HG02642 (cell line): ENCODE results near the gene FAM78A.
"Not testable (repeated sequence)": the region's sequence is repeated elsewhere in the genome, so short reads cannot be mapped to it uniquely, and the experiment has no call there.

Experiments
- ATAC-seq: cut with Tn5 transposase; IDR thresholded peaks from one replicate; pipeline ENCODE4 v1.9.1; 2021; ENCODE audit warnings: mild to moderate bottlenecking; ENCODE audit not compliant: unreplicated experiment, poor library complexity

The FAM78A gene

GRCh38 chr9:131244331-131244730 lies 32.0 kb downstream of the FAM78A start:
- not testable (repeated sequence) for ATAC-seq

GRCh38 chr9:131240047-131240921 lies 36.0 kb downstream of the FAM78A start:
- ATAC-seq: no peak

GRCh38 chr9:131239161-131239975 lies 36.9 kb downstream of the FAM78A start:
- ATAC-seq: no peak

- ATAC-seq: peak; percentile 21
Measured at GRCh38 chr9:131238402-131239021, 37.8 kb downstream of the FAM78A start.

GRCh38 chr9:131237931-131238401 lies 38.3 kb downstream of the FAM78A start:
- peak; percentile 79 for ATAC-seq

- no peak for ATAC-seq
Measured at GRCh38 chr9:131237291-131237690, 39.0 kb downstream of the FAM78A start.

GRCh38 chr9:131236761-131237160 lies 39.5 kb downstream of the FAM78A start:
- no peak for ATAC-seq

- ATAC-seq: no peak
Measured at GRCh38 chr9:131236161-131236560, 40.1 kb downstream of the FAM78A start.

- ATAC-seq: no peak
Measured at GRCh38 chr9:131235480-131235851, 40.8 kb downstream of the FAM78A start.

GRCh38 chr9:131234799-131235479 lies 41.4 kb downstream of the FAM78A start:
- ATAC-seq: no peak

- no peak for ATAC-seq
Measured at GRCh38 chr9:131233995-131234394, 42.3 kb downstream of the FAM78A start.

GRCh38 chr9:131233556-131233955 lies 42.8 kb downstream of the FAM78A start:
- ATAC-seq: no peak

GRCh38 chr9:131228988-131229387 lies 47.3 kb downstream of the FAM78A start:
- ATAC-seq: no peak

- ATAC-seq: no peak
Measured at GRCh38 chr9:131227959-131228460, 48.3 kb downstream of the FAM78A start.

- no peak for ATAC-seq
Measured at GRCh38 chr9:131227112-131227958, 49.0 kb downstream of the FAM78A start.

- ATAC-seq: no peak
Measured at GRCh38 chr9:131226226-131226625, 50.1 kb downstream of the FAM78A start.

- ATAC-seq: no peak
Measured at GRCh38 chr9:131222460-131222859, 53.9 kb downstream of the FAM78A start.

- ATAC-seq: no peak
Measured at GRCh38 chr9:131220485-131220884, 55.8 kb downstream of the FAM78A start.

GRCh38 chr9:131218370-131218769 lies 57.9 kb downstream of the FAM78A start:
- no peak for ATAC-seq
